GM23338 (cell line): ENCODE results near the gene TRIM28. TPM values are rescaled to one million over a fixed set of nuclear protein-coding genes. Genes with fewer than 3 reads are reported as not detected.

Experiments
- ATAC-seq: fragments of 200-7000 bp; cut with Tn5 transposase; 3 replicates; pipeline ENCODE4 v1.9.1; 2020
- DNase-seq: peaks from one replicate; pipeline ENCODE4 v3.0.0-alpha.2; 2015; ENCODE audit warnings: low spot score
- H2AFZ ChIP-seq: fragments of 200-600 bp; sonication (generic); 2 replicates; pipeline ENCODE4 v1.8.0; 2016; ENCODE audit warnings: antibody characterized with exemption, mild to moderate bottlenecking, moderate library complexity
- H3F3A ChIP-seq: fragments of 200-600 bp; sonication (generic); replicated peaks from 2 replicates; pipeline ENCODE4 v1.8.0; 2017; ENCODE audit warnings: antibody characterized with exemption, mixed run types, low read depth
- H3K27ac ChIP-seq: fragments of 200-600 bp; sonication (generic); 2 replicates; pipeline ENCODE4 v1.6.1; 2016; ENCODE audit warnings: low read depth
- H3K27me3 ChIP-seq: fragments of 200-600 bp; sonication (generic); 2 replicates; pipeline ENCODE4 v1.8.0; 2016; ENCODE audit warnings: mild to moderate bottlenecking, mixed run types, moderate library complexity; ENCODE audit not compliant: insufficient read depth
- H3K36me3 ChIP-seq: fragments of 200-600 bp; sonication (generic); 2 replicates; pipeline ENCODE4 v1.8.0; 2016; ENCODE audit warnings: mild to moderate bottlenecking; ENCODE audit not compliant: insufficient read depth
- H3K4me1 ChIP-seq: fragments of 200-600 bp; sonication (generic); 2 replicates; pipeline ENCODE4 v1.8.0; 2016; ENCODE audit warnings: mild to moderate bottlenecking, moderate library complexity; ENCODE audit not compliant: insufficient read depth
- H3K4me2 ChIP-seq: fragments of 200-600 bp; sonication (generic); 2 replicates; pipeline ENCODE4 v1.7.1; 2017; ENCODE audit warnings: mixed run types
- H3K4me3 ChIP-seq: fragments of 200-600 bp; sonication (generic); 2 replicates; pipeline ENCODE4 v1.6.1; 2016; ENCODE audit warnings: mixed run types
- H3K79me2 ChIP-seq: fragments of 200-600 bp; sonication (generic); replicated peaks from 2 replicates; pipeline ENCODE4 v1.8.0; 2017; ENCODE audit warnings: mild to moderate bottlenecking; ENCODE audit not compliant: insufficient read depth
- H3K9me2 ChIP-seq: fragments of 200-600 bp; sonication (generic); 2 replicates; pipeline ENCODE4 v1.8.0; 2017; ENCODE audit not compliant: insufficient read depth
- H4K20me1 ChIP-seq: fragments of 200-600 bp; sonication (generic); replicated peaks from 2 replicates; pipeline ENCODE4 v1.8.0; 2017; ENCODE audit warnings: mild to moderate bottlenecking; ENCODE audit not compliant: insufficient read depth
- H3K27ac Mint-ChIP-seq: 2 replicates; pipeline ENCODE4 v1.8.0; 2020; ENCODE audit warnings: inconsistent platforms, mild to moderate bottlenecking, moderate library complexity, mixed read lengths
- H3K27me3 Mint-ChIP-seq: 3 replicates; pipeline ENCODE4 v1.8.0; 2022; ENCODE audit warnings: low read depth, mild to moderate bottlenecking, moderate library complexity, mixed read lengths, inconsistent platforms; ENCODE audit not compliant: insufficient read depth, poor library complexity
- H3K36me3 Mint-ChIP-seq: 3 replicates; pipeline ENCODE4 v1.8.0; 2021; ENCODE audit warnings: low read depth, mild to moderate bottlenecking, inconsistent platforms, moderate library complexity, mixed read lengths
- H3K4me1 Mint-ChIP-seq: 3 replicates; pipeline ENCODE4 v1.8.0; 2020; ENCODE audit warnings: mild to moderate bottlenecking, inconsistent platforms, mixed read lengths
- H3K4me3 Mint-ChIP-seq: 3 replicates; pipeline ENCODE4 v1.8.0; 2021; ENCODE audit warnings: moderate library complexity, mild to moderate bottlenecking, inconsistent platforms, mixed read lengths
- H3K9me3 Mint-ChIP-seq: 3 replicates; pipeline ENCODE4 v1.8.0; 2020; ENCODE audit warnings: moderate library complexity, mild to moderate bottlenecking, inconsistent platforms, mixed read lengths
- CREB1 ChIP-seq: fragments of 250-450 bp; sonication (Bioruptor Pico); IDR thresholded peaks from 2 replicates; pipeline ENCODE4 v1.5.0; 2020; ENCODE audit warnings: low read depth, mild to moderate bottlenecking, moderate library complexity
- CTCF ChIP-seq, 2 experiments: fragments of 200-600 bp in 1 of 2; sonication (generic) in 1 of 2; conservative IDR thresholded peaks; 2 replicates each; pipeline versions ENCODE4 v1.5.1 to v1.6.1; 2016 to 2017; ENCODE audit warnings: antibody characterized with exemption in 2 of 2, low read depth in 2 of 2, mild to moderate bottlenecking in 2 of 2, moderate library complexity in 1 of 2
- ETS1 ChIP-seq: IDR thresholded peaks from 2 replicates; pipeline ENCODE4 v1.6.1; 2016; ENCODE audit warnings: antibody characterized with exemption
- EZH2 ChIP-seq: fragments of 200-600 bp; sonication (generic); IDR thresholded peaks from one replicate; pipeline ENCODE4 v1.8.0; 2017; ENCODE audit warnings: antibody characterized with exemption, mild to moderate bottlenecking, low read depth; ENCODE audit not compliant: unreplicated experiment
- EZH2phosphoT487 ChIP-seq: fragments of 200-600 bp; sonication (generic); IDR thresholded peaks from one replicate; pipeline ENCODE4 v1.8.1; 2018; ENCODE audit warnings: antibody characterized with exemption; ENCODE audit not compliant: unreplicated experiment
- JUNB ChIP-seq: IDR thresholded peaks from one replicate; pipeline ENCODE4 v1.6.1; 2016; ENCODE audit warnings: antibody characterized with exemption; ENCODE audit not compliant: unreplicated experiment
- NANOG ChIP-seq: IDR thresholded peaks from 2 replicates; pipeline ENCODE4 v1.6.1; 2016; ENCODE audit warnings: antibody characterized with exemption, borderline replicate concordance
- POLR2AphosphoS5 ChIP-seq: IDR thresholded peaks from 2 replicates; pipeline ENCODE4 v1.6.1; 2016; ENCODE audit warnings: antibody characterized with exemption, low read depth
- REST ChIP-seq: IDR thresholded peaks from one replicate; pipeline ENCODE4 v1.6.1; 2018; ENCODE audit warnings: antibody characterized with exemption; ENCODE audit not compliant: unreplicated experiment
- STAT1 ChIP-seq: IDR thresholded peaks from one replicate; pipeline ENCODE4 v1.6.1; 2016; ENCODE audit warnings: antibody characterized with exemption; ENCODE audit not compliant: unreplicated experiment
- ZNF114 ChIP-seq: fragments of 250-450 bp; sonication (Bioruptor Pico); IDR thresholded peaks from 2 replicates; pipeline ENCODE4 v1.5.0; 2020; ENCODE audit warnings: mild to moderate bottlenecking, moderate library complexity
- ZNF331 ChIP-seq: fragments of 250-450 bp; sonication (Bioruptor Pico); IDR thresholded peaks from 2 replicates; pipeline ENCODE4 v1.5.0; 2020; ENCODE audit warnings: low read depth, mild to moderate bottlenecking, moderate library complexity
- ZNF462 ChIP-seq: fragments of 250-450 bp; sonication (Bioruptor Pico); IDR thresholded peaks from 2 replicates; pipeline ENCODE4 v1.5.0; 2020; ENCODE audit warnings: mild to moderate bottlenecking, moderate library complexity
- polyA plus RNA-seq: library from polyadenylated mRNA; unstranded; fragments of >200 nt; fragmentation: Nextera tagmentation; extraction: Ambion mirVana; gene quantifications from 2 replicates; pipeline ENCODE4 v1.2.1, GENCODE V29; 2016
- total RNA-seq: library from RNA; depleted of rRNA; stranded (reverse); fragments of >200 nt; shearing (Covaris generic); gene quantifications from 2 replicates; pipeline ENCODE4 v1.2.3, GENCODE V29; 2014

TRIM28 gene
- total and polyA plus RNA-seq, 2 experiments from 2014 or later: 920 to 1,430 TPM

GRCh38 chr19:58535857-58536256 is 8.0 kb upstream of the TRIM28 start:
- Histone ChIP-seq H3K79me2 (no peaks in the 10 kb centered on the region), H2AFZ (no peak overlapping the region), H3K36me3 (no peaks in the 10 kb centered on the region), H3K4me2 (no peak overlapping the region), H3K27ac (no peak overlapping the region), H3K4me3 (no peak overlapping the region), H3F3A (peaks cover 6% of the 10 kb centered on the region; the same call in 1 of the 2 replicates), H3K4me1 (peaks cover 7% of the 10 kb centered on the region; the same call in 1 of the 2 replicates), H4K20me1 (no peaks in the 10 kb centered on the region), H3K27me3 (no peaks in the 10 kb centered on the region; the same call in 1 of the 2 replicates), H3K9me2 (no peaks in the 10 kb centered on the region)
- Mint-ChIP-seq H3K27ac (no peak overlapping the region), H3K27me3 (peaks cover 10% of the 10 kb centered on the region), H3K36me3 (no peaks in the 10 kb centered on the region), H3K4me1 (peaks cover 16% of the 10 kb centered on the region), H3K9me3 (no peaks in the 10 kb centered on the region), H3K4me3 (no peak overlapping the region)
- DNase-seq (no peak), ATAC-seq (no peak)
- TF ChIP-seq REST (no peak), ZNF462 (CRISPR knock-in tag) (no peak), JUNB (no peak), EZH2phosphoT487 (no peak), NANOG (no peak), CREB1 (no peak), POLR2AphosphoS5 (no peak), CTCF (conservative IDR thresholded peaks at IDR 0.05; ENCODE audit: low read depth in 2 of 2) (no peak), ZNF331 (CRISPR knock-in tag) (no peak), STAT1 (no peak), ZNF114 (no peak), ETS1 (no peak), EZH2 (no peak)
